SU-DHL-6 (cell line): ENCODE results near the gene KATNB1.

ENCODE experiments used
- EZH2phosphoT487 ChIP-seq: fragments of 200-600 bp; sonication (generic), shearing (Covaris generic); conservative IDR thresholded peaks from 2 replicates; pipeline ENCODE4 v1.6.1; 2018; ENCODE audit warnings: mild to moderate bottlenecking, antibody characterized with exemption, low read length, moderate library complexity, mixed read lengths
- TF ChIP-seq, protein P1 (sequence below): fragments of 200-600 bp; sonication (generic); IDR thresholded peaks from one replicate; pipeline ENCODE4 v1.5.1; 2017; ENCODE audit warnings: antibody characterized with exemption, mild to moderate bottlenecking, low read length, moderate library complexity; ENCODE audit not compliant: insufficient read depth, poor library complexity, severe bottlenecking

DNA sequence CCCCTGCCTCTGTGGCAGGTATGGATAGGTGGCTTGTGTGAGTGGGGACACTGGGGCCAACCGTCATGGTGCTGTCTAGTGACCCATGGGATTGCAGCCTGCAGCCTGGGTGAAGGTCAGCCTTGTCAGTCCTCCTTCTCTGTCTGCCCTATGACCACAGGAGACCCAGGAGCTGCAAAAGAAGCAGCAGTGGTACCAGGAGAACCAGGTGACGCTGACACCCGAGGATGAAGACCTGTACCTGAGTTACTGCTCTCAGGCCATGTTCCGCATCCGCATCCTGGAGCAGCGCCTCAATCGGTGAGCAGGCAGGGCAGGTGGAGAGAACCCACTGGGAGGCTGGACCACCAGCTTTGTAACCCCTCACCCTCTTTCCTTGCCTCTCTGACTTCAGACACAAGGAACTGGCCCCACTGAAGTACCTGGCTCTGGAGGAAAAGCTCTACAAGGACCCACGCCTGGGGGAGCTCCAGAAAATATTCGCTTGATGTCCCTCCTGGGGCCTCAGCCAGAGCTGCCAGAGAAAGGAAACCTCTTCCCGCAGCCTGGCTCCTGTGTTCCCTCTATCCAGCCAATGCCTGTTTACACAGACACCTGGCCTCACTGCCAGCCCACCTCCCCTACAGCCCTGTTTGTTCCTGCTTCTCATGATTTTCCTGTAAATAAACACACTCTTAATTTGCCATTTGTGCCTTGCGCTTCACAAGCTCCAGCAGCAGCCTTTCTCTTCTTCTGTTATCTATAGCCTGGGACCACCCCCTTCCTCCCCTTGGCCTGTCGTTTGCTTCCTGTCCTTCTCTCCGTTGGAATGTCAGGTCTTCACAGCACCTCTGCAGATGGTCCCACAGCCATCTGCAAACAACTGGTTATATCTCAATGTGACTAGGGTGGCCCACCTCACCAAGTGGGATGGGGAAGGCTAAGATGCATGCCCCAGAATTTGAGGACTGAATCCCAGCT, 4.5 kb upstream of the KATNB1 start:
- TF ChIP-seq, protein P1, sequence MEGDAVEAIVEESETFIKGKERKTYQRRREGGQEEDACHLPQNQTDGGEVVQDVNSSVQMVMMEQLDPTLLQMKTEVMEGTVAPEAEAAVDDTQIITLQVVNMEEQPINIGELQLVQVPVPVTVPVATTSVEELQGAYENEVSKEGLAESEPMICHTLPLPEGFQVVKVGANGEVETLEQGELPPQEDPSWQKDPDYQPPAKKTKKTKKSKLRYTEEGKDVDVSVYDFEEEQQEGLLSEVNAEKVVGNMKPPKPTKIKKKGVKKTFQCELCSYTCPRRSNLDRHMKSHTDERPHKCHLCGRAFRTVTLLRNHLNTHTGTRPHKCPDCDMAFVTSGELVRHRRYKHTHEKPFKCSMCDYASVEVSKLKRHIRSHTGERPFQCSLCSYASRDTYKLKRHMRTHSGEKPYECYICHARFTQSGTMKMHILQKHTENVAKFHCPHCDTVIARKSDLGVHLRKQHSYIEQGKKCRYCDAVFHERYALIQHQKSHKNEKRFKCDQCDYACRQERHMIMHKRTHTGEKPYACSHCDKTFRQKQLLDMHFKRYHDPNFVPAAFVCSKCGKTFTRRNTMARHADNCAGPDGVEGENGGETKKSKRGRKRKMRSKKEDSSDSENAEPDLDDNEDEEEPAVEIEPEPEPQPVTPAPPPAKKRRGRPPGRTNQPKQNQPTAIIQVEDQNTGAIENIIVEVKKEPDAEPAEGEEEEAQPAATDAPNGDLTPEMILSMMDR: no peak
- TF ChIP-seq EZH2phosphoT487: no peak
